ENCODE measurements around the gene SMIM26. TPM values are rescaled to one million over a fixed set of nuclear protein-coding genes. Genes with fewer than 3 reads are reported as not detected.

Gene SMIM26
- total and polyA plus RNA-seq, 9 of the 15 experiments (the other 6 are each of a cell fraction or from before 2014, with no cell fraction given) = 46.9 to 186 (median 86.5) TPM

- TF ChIP-seq SETDB1 (IDR thresholded peaks at IDR 0.05; ENCODE audit: low read length) (no peak), DMBX1 (CRISPR knock-in tag; IDR thresholded peaks at IDR 0.05; ENCODE audit: borderline replicate concordance) (no peak), KHSRP (IDR thresholded peaks at IDR 0.05) (no peak), ZNF512 (tag; IDR thresholded peaks at IDR 0.05) (no peak), ZEB2 (IDR thresholded peaks at IDR 0.05) (no peak), U2AF2 (optimal IDR thresholded peaks at IDR 0.05; ENCODE audit: low read depth, low read length) (no peak), HCFC1 (IDR thresholded peaks at IDR 0.05; ENCODE audit: low read depth, low read length) (no peak)
These were observed 3.8 kb downstream of the SMIM26 start (continued) for GRCh38 chr20:18571009-18571408.

GRCh38 chr20:18571578-18571977 is 4.3 kb downstream of the SMIM26 start:
- intact Hi-C loops (cut with micrococcal nuclease) (no loop called here), in situ Hi-C loops (cut with MboI) (no loop called here)
- no peak overlapping the region for H3K27ac ChIP-seq (ENCODE audit: extremely low read depth, low read depth, low read length)
- POLR2A ChIA-PET = interaction anchor here (0.6 to 2.4 kb wide), 3 partner anchors 10 to 17 kb away, joined by 4 to 9 read pairs (median 5); no protein-coding TSS in a partner anchor
- H3K27me3 ChIP-seq (ENCODE audit: control insufficient read depth in 2 of 2, insufficient read depth in 2 of 2, low read length in 2 of 2) = no peaks in the 10 kb centered on the region
- H3K9me3 ChIP-seq (replicated peaks; ENCODE audit: control insufficient read depth, insufficient read depth, low read depth, low read length) = no peaks in the 10 kb centered on the region
- no peaks in the 10 kb centered on the region; a peak in 3 of 5 replicates for H3K4me1 ChIP-seq (replicated peaks in 1 of 2; ENCODE audit: control insufficient read depth in 2 of 2, insufficient read depth in 2 of 2, low read length in 2 of 2)
- WGBS (ENCODE audit: insufficient coverage, low coverage, missing lambda C conversion rate) = 29% methylated on average over 2 of the region's 2 CpGs
- ATAC-seq (no peak), DNase-seq (ENCODE audit: extremely low read depth in 1 of 4, low spot score in 3 of 4) (no peak), FAIRE-seq (no peak)
- BruUV-seq (replicated peaks) = no TSS peak
- H3K9me1 ChIP-seq (ENCODE audit: control insufficient read depth, insufficient read depth, low read length) = no peaks in the 10 kb centered on the region
- peaks cover 20% of the 10 kb centered on the region for H3K79me2 ChIP-seq (ENCODE audit: control insufficient read depth, insufficient read depth, low read length)
- no peaks in the 10 kb centered on the region for H4K20me1 ChIP-seq (replicated peaks; ENCODE audit: control insufficient read depth, insufficient read depth, low read length)
- 0 out of 2 replicates have a peak, but pooled peaks have one; percentile 9 for TF ChIP-seq ARID1B (IDR thresholded peaks at IDR 0.05)
- TF ChIP-seq E2F1 (CRISPR knock-in tag; IDR thresholded peaks at IDR 0.05) = no peak
- no peak for TF ChIP-seq WHSC1 (IDR thresholded peaks at IDR 0.05; ENCODE audit: low read length)
- TF ChIP-seq SPI1 (IDR thresholded peaks at IDR 0.05; ENCODE audit: borderline replicate concordance, low read depth, low read length) = peak; percentile 48; the same call in 1 of the 2 replicates
- TF ChIP-seq PBX2 (CRISPR knock-in tag; IDR thresholded peaks at IDR 0.05; ENCODE audit: low read depth) = no peak
- TF ChIP-seq PBX2 (tag; conservative IDR thresholded peaks at IDR 0.05; ENCODE audit: low read depth) = peak; percentile 60
- peak; percentile 61 for TF ChIP-seq MEIS2 (IDR thresholded peaks at IDR 0.05; ENCODE audit: partially characterized antibody)
- no peak for TF ChIP-seq ZNF3 (CRISPR knock-in tag; IDR thresholded peaks at IDR 0.05)
- no peak for TF ChIP-seq MYBL2 (IDR thresholded peaks at IDR 0.05; ENCODE audit: low read depth)
- no peak for TF ChIP-seq MYBL2 (CRISPR knock-in tag; IDR thresholded peaks at IDR 0.05; ENCODE audit: borderline replicate concordance)
- TF ChIP-seq POLR2B (IDR thresholded peaks at IDR 0.05; ENCODE audit: low read depth, partially characterized antibody) = no peak
- TF ChIP-seq KAT2B (IDR thresholded peaks at IDR 0.05; ENCODE audit: low read depth, low read length) = no peak
- peaks cover 13% of the 10 kb centered on the region; the same call in 2 of the 3 replicates for H3K36me3 ChIP-seq (ENCODE audit: control insufficient read depth, insufficient read depth, low read length)
- no peak overlapping the region for H3K9ac ChIP-seq (ENCODE audit: insufficient read depth in 1 of 2, low read depth in 2 of 2, low read length in 2 of 2)
- H3K4me2 ChIP-seq (ENCODE audit: insufficient read depth, low read length) = no peak overlapping the region
- CTCF ChIA-PET (ENCODE audit: low intra/inter-chr PET ratio) = no interaction called here
- no peak overlapping the region for H3K4me3 ChIP-seq
- H2AFZ ChIP-seq (ENCODE audit: low read depth, low read length) = no peak overlapping the region
